ENCODE measurements around the gene CASQ2. TPM values are rescaled to one million over a fixed set of nuclear protein-coding genes. Genes with fewer than 3 reads are reported as not detected.

CASQ2 gene
- total RNA-seq, 1 donor from 2014 or later, result not detected

GRCh38 chr1:115793162-115793561 lies 24.6 kb upstream of the CASQ2 start:
- H3K9me3 ChIP-seq (ENCODE audit: low read depth), result peaks cover 1% of the 10 kb centered on the region
- Mint-ChIP-seq H3K4me3 (no peak overlapping the region), H3K4me1 (peaks cover 38% of the 10 kb centered on the region), H3K27ac (no peak overlapping the region), H3K27me3 (ENCODE audit: insufficient read depth, low read depth) (peaks cover 5% of the 10 kb centered on the region), H3K9me3 (no peaks in the 10 kb centered on the region), H3K36me3 (no peaks in the 10 kb centered on the region)
- H4K20me1 ChIP-seq (ENCODE audit: low read depth), result peaks cover 6% of the 10 kb centered on the region
- no peak for TF ChIP-seq EZH2 (IDR thresholded peaks at IDR 0.05)
- TF ChIP-seq, protein P1, sequence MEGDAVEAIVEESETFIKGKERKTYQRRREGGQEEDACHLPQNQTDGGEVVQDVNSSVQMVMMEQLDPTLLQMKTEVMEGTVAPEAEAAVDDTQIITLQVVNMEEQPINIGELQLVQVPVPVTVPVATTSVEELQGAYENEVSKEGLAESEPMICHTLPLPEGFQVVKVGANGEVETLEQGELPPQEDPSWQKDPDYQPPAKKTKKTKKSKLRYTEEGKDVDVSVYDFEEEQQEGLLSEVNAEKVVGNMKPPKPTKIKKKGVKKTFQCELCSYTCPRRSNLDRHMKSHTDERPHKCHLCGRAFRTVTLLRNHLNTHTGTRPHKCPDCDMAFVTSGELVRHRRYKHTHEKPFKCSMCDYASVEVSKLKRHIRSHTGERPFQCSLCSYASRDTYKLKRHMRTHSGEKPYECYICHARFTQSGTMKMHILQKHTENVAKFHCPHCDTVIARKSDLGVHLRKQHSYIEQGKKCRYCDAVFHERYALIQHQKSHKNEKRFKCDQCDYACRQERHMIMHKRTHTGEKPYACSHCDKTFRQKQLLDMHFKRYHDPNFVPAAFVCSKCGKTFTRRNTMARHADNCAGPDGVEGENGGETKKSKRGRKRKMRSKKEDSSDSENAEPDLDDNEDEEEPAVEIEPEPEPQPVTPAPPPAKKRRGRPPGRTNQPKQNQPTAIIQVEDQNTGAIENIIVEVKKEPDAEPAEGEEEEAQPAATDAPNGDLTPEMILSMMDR (IDR thresholded peaks at IDR 0.05), result no peak
- no peak for TF ChIP-seq EZH2phosphoT487 (IDR thresholded peaks at IDR 0.05)
- H3K79me2 ChIP-seq (ENCODE audit: low read depth), result no peaks in the 10 kb centered on the region
- no peak overlapping the region for H3K4me2 ChIP-seq
- no peak overlapping the region for H3K27ac ChIP-seq
- no peaks in the 10 kb centered on the region for H3K27me3 ChIP-seq
- no peak overlapping the region for H3K9ac ChIP-seq
- peaks cover 36% of the 10 kb centered on the region for H3K4me1 ChIP-seq
- H3F3A ChIP-seq (ENCODE audit: low read depth), result peaks cover 12% of the 10 kb centered on the region
- H2AFZ ChIP-seq (replicated peaks), result no peak overlapping the region
- H3K36me3 ChIP-seq, result no peaks in the 10 kb centered on the region
- H3K4me3 ChIP-seq, result no peak overlapping the region
- no peak for DNase-seq (ENCODE audit: low spot score)

DNA sequence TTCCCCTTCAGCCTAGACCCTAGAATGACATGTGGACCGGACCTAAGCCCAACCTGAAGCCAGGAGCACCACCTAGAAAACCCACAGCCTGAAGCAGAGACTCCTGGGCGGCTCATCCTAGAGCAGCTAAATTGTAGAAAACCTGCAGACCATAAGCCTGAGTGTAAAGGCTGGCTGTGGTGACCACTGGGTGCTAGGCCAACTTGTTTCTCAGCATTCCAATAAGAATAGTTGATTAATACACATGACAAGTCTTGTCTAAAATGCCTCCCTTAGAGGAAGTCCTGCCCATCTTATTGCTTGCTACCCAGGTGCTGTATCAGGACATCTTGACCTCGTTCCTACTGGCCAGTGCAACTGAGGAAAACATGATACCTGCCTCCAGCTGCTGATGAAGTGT lies 23.3 kb upstream of the CASQ2 start:
- TF ChIP-seq EZH2 (IDR thresholded peaks at IDR 0.05) (no peak), EZH2phosphoT487 (IDR thresholded peaks at IDR 0.05) (no peak)
- TF ChIP-seq, protein P1 (IDR thresholded peaks at IDR 0.05), result no peak
- no peaks in the 10 kb centered on the region for H3K36me3 Mint-ChIP-seq

GRCh38 chr1:115790846-115791245 lies 22.3 kb upstream of the CASQ2 start:
- Mint-ChIP-seq H3K27me3 (ENCODE audit: insufficient read depth, low read depth) (peaks cover 7% of the 10 kb centered on the region), H3K4me1 (peaks cover 23% of the 10 kb centered on the region), H3K9me3 (no peaks in the 10 kb centered on the region), H3K27ac (no peak overlapping the region), H3K4me3 (no peak overlapping the region), H3K36me3 (no peaks in the 10 kb centered on the region)
- no peak overlapping the region for H3K9ac ChIP-seq
- peaks cover 13% of the 10 kb centered on the region for H3K4me1 ChIP-seq
- DNase-seq (ENCODE audit: low spot score), result no peak
- H3K4me3 ChIP-seq, result no peak overlapping the region
- no peaks in the 10 kb centered on the region for H3K79me2 ChIP-seq (ENCODE audit: low read depth)
- no peak overlapping the region for H2AFZ ChIP-seq (replicated peaks)
- no peaks in the 10 kb centered on the region for H3F3A ChIP-seq (ENCODE audit: low read depth)
- H3K36me3 ChIP-seq, result no peaks in the 10 kb centered on the region
- TF ChIP-seq EZH2 (IDR thresholded peaks at IDR 0.05), result no peak
- TF ChIP-seq EZH2phosphoT487 (IDR thresholded peaks at IDR 0.05), result no peak
- TF ChIP-seq, protein P1 (IDR thresholded peaks at IDR 0.05), result no peak
- no peaks in the 10 kb centered on the region for H3K27me3 ChIP-seq
- no peak overlapping the region for H3K27ac ChIP-seq
- no peaks in the 10 kb centered on the region for H4K20me1 ChIP-seq (ENCODE audit: low read depth)
- peaks cover 6% of the 10 kb centered on the region for H3K9me3 ChIP-seq (ENCODE audit: low read depth)
- H3K4me2 ChIP-seq, result no peak overlapping the region

More for the DNA sequence above, 23.3 kb upstream of the CASQ2 start:
- Mint-ChIP-seq H3K27ac (no peak overlapping the region), H3K27me3 (ENCODE audit: insufficient read depth, low read depth) (peaks cover 5% of the 10 kb centered on the region), H3K4me3 (no peak overlapping the region), H3K9me3 (no peaks in the 10 kb centered on the region), H3K4me1 (peaks cover 30% of the 10 kb centered on the region)
- Histone ChIP-seq H2AFZ (replicated peaks) (no peak overlapping the region), H3F3A (ENCODE audit: low read depth) (peaks cover under 1% of the 10 kb centered on the region), H3K4me1 (peaks cover 23% of the 10 kb centered on the region), H3K4me2 (no peak overlapping the region), H3K9ac (no peak overlapping the region), H3K79me2 (ENCODE audit: low read depth) (no peaks in the 10 kb centered on the region), H3K9me3 (ENCODE audit: low read depth) (peaks cover 6% of the 10 kb centered on the region), H3K36me3 (no peaks in the 10 kb centered on the region), H3K27me3 (no peaks in the 10 kb centered on the region), H4K20me1 (ENCODE audit: low read depth) (no peaks in the 10 kb centered on the region), H3K4me3 (no peak overlapping the region), H3K27ac (no peak overlapping the region)
- no peak for DNase-seq (ENCODE audit: low spot score)
